Measurements from ENCODE around the gene CREB3L2.

Gene CREB3L2

DNA sequence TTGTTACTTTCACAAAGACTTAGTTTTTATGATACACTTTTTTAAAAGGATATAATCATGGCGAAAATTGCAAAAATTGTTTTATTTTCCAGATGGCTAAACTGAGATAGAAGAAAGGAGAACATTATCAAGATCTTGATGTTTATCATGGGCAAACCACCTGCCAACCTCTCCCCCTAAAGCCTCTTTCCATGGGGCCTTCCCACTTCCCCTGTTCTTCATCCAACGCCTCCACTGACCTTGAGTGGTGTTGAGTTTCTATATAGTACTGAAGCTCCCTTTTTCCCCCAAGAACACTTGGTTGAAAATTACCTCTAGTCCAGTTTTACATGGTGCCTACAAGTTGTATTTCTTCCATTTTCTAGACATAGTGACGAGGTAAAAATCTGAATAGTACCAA lies 5.0 kb downstream of the CREB3L2 start (continued):
- TF ChIP-seq, protein P1, sequence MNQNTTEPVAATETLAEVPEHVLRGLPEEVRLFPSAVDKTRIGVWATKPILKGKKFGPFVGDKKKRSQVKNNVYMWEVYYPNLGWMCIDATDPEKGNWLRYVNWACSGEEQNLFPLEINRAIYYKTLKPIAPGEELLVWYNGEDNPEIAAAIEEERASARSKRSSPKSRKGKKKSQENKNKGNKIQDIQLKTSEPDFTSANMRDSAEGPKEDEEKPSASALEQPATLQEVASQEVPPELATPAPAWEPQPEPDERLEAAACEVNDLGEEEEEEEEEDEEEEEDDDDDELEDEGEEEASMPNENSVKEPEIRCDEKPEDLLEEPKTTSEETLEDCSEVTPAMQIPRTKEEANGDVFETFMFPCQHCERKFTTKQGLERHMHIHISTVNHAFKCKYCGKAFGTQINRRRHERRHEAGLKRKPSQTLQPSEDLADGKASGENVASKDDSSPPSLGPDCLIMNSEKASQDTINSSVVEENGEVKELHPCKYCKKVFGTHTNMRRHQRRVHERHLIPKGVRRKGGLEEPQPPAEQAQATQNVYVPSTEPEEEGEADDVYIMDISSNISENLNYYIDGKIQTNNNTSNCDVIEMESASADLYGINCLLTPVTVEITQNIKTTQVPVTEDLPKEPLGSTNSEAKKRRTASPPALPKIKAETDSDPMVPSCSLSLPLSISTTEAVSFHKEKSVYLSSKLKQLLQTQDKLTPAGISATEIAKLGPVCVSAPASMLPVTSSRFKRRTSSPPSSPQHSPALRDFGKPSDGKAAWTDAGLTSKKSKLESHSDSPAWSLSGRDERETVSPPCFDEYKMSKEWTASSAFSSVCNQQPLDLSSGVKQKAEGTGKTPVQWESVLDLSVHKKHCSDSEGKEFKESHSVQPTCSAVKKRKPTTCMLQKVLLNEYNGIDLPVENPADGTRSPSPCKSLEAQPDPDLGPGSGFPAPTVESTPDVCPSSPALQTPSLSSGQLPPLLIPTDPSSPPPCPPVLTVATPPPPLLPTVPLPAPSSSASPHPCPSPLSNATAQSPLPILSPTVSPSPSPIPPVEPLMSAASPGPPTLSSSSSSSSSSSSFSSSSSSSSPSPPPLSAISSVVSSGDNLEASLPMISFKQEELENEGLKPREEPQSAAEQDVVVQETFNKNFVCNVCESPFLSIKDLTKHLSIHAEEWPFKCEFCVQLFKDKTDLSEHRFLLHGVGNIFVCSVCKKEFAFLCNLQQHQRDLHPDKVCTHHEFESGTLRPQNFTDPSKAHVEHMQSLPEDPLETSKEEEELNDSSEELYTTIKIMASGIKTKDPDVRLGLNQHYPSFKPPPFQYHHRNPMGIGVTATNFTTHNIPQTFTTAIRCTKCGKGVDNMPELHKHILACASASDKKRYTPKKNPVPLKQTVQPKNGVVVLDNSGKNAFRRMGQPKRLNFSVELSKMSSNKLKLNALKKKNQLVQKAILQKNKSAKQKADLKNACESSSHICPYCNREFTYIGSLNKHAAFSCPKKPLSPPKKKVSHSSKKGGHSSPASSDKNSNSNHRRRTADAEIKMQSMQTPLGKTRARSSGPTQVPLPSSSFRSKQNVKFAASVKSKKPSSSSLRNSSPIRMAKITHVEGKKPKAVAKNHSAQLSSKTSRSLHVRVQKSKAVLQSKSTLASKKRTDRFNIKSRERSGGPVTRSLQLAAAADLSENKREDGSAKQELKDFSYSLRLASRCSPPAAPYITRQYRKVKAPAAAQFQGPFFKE (tag by site-specific recombination; IDR thresholded peaks at IDR 0.05; ENCODE audit: borderline replicate concordance): no peak
- TF ChIP-seq, protein P2, sequence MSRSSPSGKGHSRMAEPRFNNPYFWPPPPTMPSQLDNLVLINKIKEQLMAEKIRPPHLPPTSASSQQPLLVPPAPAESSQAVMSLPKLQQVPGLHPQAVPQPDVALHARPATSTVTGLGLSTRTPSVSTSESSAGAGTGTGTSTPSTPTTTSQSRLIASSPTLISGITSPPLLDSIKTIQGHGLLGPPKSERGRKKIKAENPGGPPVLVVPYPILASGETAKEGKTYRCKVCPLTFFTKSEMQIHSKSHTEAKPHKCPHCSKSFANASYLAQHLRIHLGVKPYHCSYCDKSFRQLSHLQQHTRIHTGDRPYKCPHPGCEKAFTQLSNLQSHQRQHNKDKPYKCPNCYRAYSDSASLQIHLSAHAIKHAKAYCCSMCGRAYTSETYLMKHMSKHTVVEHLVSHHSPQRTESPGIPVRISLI (tag by site-specific recombination; IDR thresholded peaks at IDR 0.05): no peak
- TF ChIP-seq GLIS2 (tag by site-specific recombination; IDR thresholded peaks at IDR 0.05) (no peak), ZNF555 (tag by site-specific recombination; conservative IDR thresholded peaks at IDR 0.05) (no peak), ZBTB8A (tag by site-specific recombination; IDR thresholded peaks at IDR 0.05) (no peak), ZNF837 (tag by site-specific recombination; IDR thresholded peaks at IDR 0.05) (no peak)
- TF ChIP-seq, protein P3, sequence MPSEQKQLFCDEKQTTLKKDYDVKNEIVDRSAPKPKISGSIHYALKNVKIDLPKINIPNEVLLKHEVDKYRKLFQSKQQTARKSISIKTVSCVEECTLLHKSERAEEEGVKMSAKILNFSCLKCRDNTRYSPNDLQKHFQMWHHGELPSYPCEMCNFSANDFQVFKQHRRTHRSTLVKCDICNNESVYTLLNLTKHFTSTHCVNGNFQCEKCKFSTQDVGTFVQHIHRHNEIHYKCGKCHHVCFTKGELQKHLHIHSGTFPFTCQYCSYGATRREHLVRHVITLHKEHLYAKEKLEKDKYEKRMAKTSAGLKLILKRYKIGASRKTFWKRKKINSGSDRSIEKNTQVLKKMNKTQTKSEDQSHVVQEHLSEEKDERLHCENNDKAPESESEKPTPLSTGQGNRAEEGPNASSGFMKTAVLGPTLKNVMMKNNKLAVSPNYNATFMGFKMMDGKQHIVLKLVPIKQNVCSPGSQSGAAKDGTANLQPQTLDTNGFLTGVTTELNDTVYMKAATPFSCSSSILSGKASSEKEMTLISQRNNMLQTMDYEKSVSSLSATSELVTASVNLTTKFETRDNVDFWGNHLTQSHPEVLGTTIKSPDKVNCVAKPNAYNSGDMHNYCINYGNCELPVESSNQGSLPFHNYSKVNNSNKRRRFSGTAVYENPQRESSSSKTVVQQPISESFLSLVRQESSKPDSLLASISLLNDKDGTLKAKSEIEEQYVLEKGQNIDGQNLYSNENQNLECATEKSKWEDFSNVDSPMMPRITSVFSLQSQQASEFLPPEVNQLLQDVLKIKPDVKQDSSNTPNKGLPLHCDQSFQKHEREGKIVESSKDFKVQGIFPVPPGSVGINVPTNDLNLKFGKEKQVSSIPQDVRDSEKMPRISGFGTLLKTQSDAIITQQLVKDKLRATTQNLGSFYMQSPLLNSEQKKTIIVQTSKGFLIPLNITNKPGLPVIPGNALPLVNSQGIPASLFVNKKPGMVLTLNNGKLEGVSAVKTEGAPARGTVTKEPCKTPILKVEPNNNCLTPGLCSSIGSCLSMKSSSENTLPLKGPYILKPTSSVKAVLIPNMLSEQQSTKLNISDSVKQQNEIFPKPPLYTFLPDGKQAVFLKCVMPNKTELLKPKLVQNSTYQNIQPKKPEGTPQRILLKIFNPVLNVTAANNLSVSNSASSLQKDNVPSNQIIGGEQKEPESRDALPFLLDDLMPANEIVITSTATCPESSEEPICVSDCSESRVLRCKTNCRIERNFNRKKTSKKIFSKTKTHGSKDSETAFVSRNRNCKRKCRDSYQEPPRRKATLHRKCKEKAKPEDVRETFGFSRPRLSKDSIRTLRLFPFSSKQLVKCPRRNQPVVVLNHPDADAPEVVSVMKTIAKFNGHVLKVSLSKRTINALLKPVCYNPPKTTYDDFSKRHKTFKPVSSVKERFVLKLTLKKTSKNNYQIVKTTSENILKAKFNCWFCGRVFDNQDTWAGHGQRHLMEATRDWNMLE (tag by site-specific recombination; conservative IDR thresholded peaks at IDR 0.05; ENCODE audit: low read depth): no peak

DNA sequence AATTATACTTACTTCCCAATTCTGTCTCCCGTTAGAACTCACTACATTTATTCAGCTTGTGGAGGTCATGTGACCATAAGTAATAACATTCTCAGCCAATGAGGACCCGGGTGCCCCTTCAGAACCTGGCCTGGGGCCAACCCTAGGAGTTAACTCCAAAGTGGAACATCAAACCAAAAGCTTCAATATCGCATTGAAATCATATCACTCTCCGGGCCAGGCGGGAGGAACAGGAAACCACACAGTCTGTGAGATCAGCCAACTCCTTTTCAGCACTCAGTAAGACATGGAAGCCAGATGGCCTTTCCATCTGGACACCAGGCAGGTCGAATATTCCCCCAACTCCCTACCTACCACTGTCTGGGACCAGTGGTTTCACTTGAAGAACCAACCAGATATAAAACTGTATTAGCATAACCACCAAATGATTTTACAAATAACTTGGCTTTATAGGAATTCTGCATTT lies 5.5 kb downstream of the CREB3L2 start:
- Histone ChIP-seq H3K4me3 (ENCODE audit: low read depth, low read length) (no peak overlapping the region), H3K36me3 (ENCODE audit: control insufficient read depth in 2 of 2, insufficient read depth in 1 of 2, low read length in 2 of 2) (no peaks in the 10 kb centered on the region), H3K9me3 (ENCODE audit: control insufficient read depth, insufficient read depth, low read depth, low read length) (no peaks in the 10 kb centered on the region), H3K4me1 (ENCODE audit: control insufficient read depth, insufficient read depth, low read length) (no peaks in the 10 kb centered on the region), H3K27ac (ENCODE audit: extremely low read depth, low read depth, low read length) (no peak overlapping the region)
- CTCF ChIA-PET: interaction anchor here (0.6 kb wide), 1 partner anchor 363 kb away, joined by 5 read pairs; no protein-coding TSS in a partner anchor
- POLR2A ChIA-PET: no interaction called here
- TF ChIP-seq HOXA7 (CRISPR knock-in tag; IDR thresholded peaks at IDR 0.05; ENCODE audit: borderline replicate concordance) (no peak), KLF10 (tag by site-specific recombination; IDR thresholded peaks at IDR 0.05) (no peak), ZNF792 (tag by site-specific recombination; IDR thresholded peaks at IDR 0.05) (no peak), GLI2 (tag by site-specific recombination; IDR thresholded peaks at IDR 0.05; ENCODE audit: borderline replicate concordance, low read depth) (no peak), GLI4 (tag by site-specific recombination; IDR thresholded peaks at IDR 0.05) (no peak), BCL11A (tag by site-specific recombination; IDR thresholded peaks at IDR 0.05; ENCODE audit: low read depth) (no peak), ZNF19 (tag by site-specific recombination; IDR thresholded peaks at IDR 0.05; ENCODE audit: low read depth) (no peak), SP7 (tag by site-specific recombination; IDR thresholded peaks at IDR 0.05) (no peak), ZNF791 (tag by site-specific recombination; IDR thresholded peaks at IDR 0.05) (no peak), OSR2 (tag by site-specific recombination; IDR thresholded peaks at IDR 0.05) (no peak), ZNF140 (tag by site-specific recombination; IDR thresholded peaks at IDR 0.05) (no peak), ZNF658 (tag by site-specific recombination; IDR thresholded peaks at IDR 0.05) (no peak), REPIN1 (tag by site-specific recombination; IDR thresholded peaks at IDR 0.05; ENCODE audit: low read depth) (no peak)
- TF ChIP-seq, protein P4, sequence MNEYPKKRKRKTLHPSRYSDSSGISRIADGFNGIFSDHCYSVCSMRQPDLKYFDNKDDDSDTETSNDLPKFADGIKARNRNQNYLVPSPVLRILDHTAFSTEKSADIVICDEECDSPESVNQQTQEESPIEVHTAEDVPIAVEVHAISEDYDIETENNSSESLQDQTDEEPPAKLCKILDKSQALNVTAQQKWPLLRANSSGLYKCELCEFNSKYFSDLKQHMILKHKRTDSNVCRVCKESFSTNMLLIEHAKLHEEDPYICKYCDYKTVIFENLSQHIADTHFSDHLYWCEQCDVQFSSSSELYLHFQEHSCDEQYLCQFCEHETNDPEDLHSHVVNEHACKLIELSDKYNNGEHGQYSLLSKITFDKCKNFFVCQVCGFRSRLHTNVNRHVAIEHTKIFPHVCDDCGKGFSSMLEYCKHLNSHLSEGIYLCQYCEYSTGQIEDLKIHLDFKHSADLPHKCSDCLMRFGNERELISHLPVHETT (tag by site-specific recombination; IDR thresholded peaks at IDR 0.05): no peak
- TF ChIP-seq, protein P5, sequence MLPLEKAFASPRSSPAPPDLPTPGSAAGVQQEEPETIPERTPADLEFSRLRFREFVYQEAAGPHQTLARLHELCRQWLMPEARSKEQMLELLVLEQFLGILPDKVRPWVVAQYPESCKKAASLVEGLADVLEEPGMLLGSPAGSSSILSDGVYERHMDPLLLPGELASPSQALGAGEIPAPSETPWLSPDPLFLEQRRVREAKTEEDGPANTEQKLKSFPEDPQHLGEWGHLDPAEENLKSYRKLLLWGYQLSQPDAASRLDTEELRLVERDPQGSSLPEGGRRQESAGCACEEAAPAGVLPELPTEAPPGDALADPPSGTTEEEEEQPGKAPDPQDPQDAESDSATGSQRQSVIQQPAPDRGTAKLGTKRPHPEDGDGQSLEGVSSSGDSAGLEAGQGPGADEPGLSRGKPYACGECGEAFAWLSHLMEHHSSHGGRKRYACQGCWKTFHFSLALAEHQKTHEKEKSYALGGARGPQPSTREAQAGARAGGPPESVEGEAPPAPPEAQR (tag by site-specific recombination; IDR thresholded peaks at IDR 0.05): no peak
- TF ChIP-seq, protein P6, sequence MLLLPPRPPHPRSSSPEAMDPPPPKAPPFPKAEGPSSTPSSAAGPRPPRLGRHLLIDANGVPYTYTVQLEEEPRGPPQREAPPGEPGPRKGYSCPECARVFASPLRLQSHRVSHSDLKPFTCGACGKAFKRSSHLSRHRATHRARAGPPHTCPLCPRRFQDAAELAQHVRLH (tag by site-specific recombination; IDR thresholded peaks at IDR 0.05): no peak
